Stimulated activated CD4-positive, alpha-beta T cell treated with anti-CD3 and anti-CD28 coated beads, Interleukin-1b, Interleukin-23, amount 100 ng/mL, for 48 hours (primary cell): ENCODE measurements around the gene SEC22C.

Experiments
- DNase-seq: peaks from one replicate; pipeline ENCODE4 v3.0.0-alpha.2; 2020

SEC22C gene

GRCh38 chr3:42510325-42510724, 71.4 kb downstream of the SEC22C start:
- DNase-seq, result no peak

- no peak for DNase-seq
Observed at GRCh38 chr3:42509111-42509510, 72.7 kb downstream of the SEC22C start.

DNA sequence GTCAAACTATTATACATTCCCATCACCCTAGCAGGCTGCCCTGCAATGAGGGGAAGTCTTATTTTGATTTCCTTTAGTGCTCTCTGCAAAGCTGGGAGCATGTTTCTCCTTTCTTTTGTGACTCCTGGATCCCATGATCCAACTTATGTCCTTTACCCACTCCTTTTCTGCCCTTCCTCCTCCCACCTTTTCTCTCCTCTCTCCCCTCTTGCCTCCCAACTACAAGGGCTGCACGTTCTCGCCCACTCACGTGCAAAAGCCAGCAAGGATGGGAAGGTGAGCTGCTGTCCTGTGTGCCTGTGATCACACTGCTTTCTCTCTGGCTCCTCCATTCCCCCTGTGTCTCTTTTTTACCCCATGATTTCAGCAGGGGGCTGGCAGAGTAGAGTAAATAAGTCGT, 73.2 kb downstream of the SEC22C start:
- DNase-seq, result no peak

GRCh38 chr3:42507761-42508335, 73.9 kb downstream of the SEC22C start:
- DNase-seq, result no peak

GRCh38 chr3:42507252-42507651, 74.5 kb downstream of the SEC22C start:
- DNase-seq, result no peak

DNA sequence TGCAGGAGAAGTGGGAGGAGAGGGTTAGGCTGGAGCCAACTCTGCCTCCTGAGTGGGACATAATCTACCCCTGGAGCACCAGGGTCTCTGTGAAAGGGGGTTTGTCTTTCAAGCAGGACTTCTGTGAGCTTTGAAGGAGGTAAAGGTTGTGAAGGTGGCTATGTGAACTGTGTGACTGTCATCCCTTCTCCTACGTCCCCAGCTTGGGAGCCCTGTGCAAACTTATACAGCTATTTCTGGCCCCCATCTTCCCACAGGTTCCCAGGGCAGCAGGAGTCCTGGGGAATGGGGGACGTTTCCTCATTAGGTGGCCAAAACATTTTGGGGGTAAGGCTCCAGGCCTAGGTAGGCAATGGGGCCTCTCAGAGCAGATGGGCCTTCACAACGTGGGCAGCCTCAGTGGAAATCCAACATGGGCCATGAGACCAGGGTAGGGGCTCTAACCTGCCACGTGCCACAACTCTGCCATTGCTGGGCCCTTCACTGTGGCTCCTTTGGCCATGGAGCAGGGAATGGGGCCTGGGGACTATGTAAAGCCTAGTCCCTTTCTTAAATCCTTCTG, 75.8 kb downstream of the SEC22C start:
- no peak for DNase-seq

DNA sequence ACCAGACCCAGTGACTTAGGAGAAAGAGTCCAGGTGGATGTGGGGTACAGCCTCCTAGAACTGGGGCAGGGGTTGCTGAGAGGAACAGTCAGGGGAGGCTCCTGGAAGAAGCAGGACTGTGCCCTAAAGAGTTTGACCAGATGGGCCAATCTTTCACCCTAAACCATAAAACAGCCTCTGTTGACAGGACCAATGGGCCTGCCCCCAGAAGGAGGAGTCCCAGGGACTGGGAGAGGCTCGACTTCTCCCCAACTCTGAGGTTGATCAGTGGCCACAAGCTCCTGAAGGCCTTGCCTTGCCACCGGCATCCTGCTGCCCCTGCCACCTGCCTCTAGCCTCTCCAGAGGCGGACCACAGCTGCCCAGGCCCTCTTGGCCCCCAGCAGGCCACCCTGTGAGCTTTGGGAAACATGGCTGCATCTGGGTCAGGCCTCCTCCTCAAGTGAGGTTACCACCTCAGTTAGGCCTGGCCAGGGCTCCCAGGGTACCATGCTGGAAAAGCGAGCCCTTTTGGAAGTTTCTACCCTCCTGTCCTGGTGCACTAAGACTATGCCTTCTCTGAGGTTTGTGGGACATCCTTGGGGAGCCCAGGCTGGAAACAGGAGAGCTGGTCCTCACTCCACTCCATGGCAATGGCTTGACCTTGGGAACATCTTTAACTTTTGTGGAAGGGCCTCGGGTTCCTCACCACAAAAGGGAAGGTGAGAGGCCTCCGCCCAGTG, 76.5 kb downstream of the SEC22C start:
- no peak for DNase-seq

- DNase-seq, result no peak
Observed at GRCh38 chr3:42504334-42505127, 77.2 kb downstream of the SEC22C start.

DNA sequence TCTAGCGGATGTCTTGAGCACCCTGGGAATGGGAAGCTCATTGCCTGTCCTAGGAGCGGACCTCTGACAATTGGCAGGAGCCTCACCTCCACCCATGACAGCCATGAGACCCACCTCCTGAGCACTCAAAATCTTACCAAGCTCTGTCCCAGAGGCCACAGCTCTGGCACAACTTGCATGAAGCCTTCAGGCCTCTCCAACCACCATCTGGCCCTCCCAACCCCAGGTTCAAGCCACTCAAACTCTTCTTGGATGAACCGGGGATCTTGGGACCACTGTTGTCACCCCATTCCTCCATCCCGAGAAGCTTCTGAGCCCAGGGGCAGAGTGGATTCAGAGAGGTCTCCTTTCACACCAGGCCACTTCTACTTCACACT, 77.8 kb downstream of the SEC22C start:
- DNase-seq, result no peak

GRCh38 chr3:42503251-42503924, 78.4 kb downstream of the SEC22C start:
- DNase-seq, result no peak

GRCh38 chr3:42502429-42503250, 79.1 kb downstream of the SEC22C start, which contains the start of gene VIPR1:
Gene VIPR1 (plus strand): TSS chr3:42502643. CDS start chr3:42502736, 93 bp downstream.
- peak; percentile 89 for DNase-seq

GRCh38 chr3:42501681-42502428, 79.9 kb downstream of the SEC22C start:
- peak; percentile 67 for DNase-seq

- DNase-seq, result no peak
Observed at GRCh38 chr3:42501321-42501680, 80.5 kb downstream of the SEC22C start.

DNA sequence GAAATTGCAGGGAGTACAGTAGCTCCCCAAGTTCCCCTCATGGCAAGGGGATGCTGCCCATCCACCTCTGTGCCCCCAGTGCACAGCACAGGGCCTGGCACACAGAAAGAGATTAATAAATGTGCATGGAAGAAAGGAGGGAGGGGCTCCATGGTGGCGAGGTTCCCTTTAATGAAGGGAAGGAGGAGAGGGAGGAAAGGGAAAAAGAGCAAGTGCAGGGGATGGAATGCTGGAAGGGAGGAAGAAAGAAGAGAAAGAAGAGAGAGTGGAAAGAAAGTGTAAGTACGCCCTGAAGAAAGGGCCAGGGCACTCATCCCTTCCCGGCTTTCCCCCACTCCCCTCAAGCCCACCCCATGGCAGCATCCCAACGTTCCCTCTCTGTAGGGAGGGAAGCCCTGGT, 80.9 kb downstream of the SEC22C start:
- no peak for DNase-seq

DNA sequence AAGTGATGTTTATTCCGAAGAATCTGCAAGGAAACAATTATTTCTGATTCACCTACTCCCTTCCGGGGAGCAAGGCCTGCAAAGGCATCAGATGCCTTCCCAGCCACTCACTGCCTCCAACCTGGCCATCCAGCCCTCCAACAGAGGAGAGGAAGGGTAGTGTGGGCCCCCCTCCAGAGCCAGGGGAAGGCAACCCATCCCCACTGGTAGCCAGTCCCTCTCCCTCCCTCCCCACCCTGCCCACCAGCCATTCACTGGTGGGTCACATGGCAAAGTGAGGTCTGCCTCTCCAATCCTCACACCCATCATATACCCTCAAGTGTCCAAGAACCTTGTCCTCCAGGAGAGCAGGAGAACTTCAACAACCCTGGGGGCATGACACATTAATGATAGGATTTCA, 81.7 kb downstream of the SEC22C start:
- DNase-seq, result no peak

GRCh38 chr3:42499478-42499871, 82.3 kb downstream of the SEC22C start:
- DNase-seq, result no peak

DNA sequence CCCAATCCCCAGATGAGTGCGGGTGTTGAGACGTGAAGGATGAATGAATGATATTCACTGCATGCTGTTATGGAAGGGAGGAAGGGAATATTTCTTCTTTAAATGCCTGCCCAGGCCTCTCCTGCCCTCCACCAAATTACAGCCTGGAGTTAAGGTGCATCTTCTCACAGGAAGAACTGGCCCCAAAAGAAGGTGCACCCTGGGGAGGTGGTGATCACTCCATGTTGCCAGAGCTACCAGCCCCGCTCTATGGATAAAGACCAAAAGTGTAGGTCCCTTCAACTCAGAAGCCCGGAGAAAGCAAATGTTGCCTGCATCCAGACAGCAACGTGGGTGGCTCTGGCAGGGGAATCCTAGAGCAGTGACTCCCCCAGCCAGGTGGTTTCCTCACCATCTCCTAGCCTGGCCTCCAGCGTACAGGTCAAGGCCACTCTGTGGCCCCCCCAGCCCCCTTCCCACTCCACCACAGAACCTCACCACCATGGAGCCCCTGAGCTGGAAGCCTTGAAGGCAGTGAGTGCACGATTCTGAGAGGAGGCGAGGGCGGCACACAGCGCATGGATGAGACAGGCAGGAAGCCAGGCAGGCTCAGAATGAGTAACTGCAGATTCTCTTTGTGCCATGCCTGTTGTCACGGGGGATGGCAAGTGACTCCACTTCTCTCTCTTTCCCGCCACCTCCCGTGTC, 82.8 kb downstream of the SEC22C start:
- peak; percentile 35 for DNase-seq

GRCh38 chr3:42498034-42498433, 83.7 kb downstream of the SEC22C start:
- DNase-seq, result no peak
